ENCODE results near the gene CLCN5. TPM values are rescaled to one million over a fixed set of nuclear protein-coding genes. Genes with fewer than 3 reads are reported as not detected.

Gene CLCN5
- total and polyA plus RNA-seq, 2 experiments from 2014 or later, result 3.7 to 13.6 TPM

GRCh38 chrX:49925176-49925575, 2.8 kb downstream of the CLCN5 start:
- no peaks in the 10 kb centered on the region for H3F3A ChIP-seq (replicated peaks; ENCODE audit: low read depth)
- Mint-ChIP-seq H3K9me3 (no peaks in the 10 kb centered on the region), H3K27ac (no peak overlapping the region), H3K36me3 (ENCODE audit: low read depth) (peaks cover 2% of the 10 kb centered on the region; the same call in 1 of the 3 replicates), H3K4me3 (no peak overlapping the region), H3K4me1 (peaks cover 12% of the 10 kb centered on the region), H3K27me3 (ENCODE audit: insufficient read depth, low read depth, poor library complexity) (peaks cover under 1% of the 10 kb centered on the region)
- H3K79me2 ChIP-seq (replicated peaks; ENCODE audit: insufficient read depth), result no peaks in the 10 kb centered on the region
- no peaks in the 10 kb centered on the region for H3K9me2 ChIP-seq (ENCODE audit: insufficient read depth)
- no peak overlapping the region for H2AFZ ChIP-seq
- TF ChIP-seq EZH2phosphoT487 (IDR thresholded peaks at IDR 0.05; ENCODE audit: unreplicated experiment) (no peak), CTCF (conservative IDR thresholded peaks at IDR 0.05; ENCODE audit: low read depth in 2 of 2) (no peak), ZNF114 (CRISPR knock-in tag; IDR thresholded peaks at IDR 0.05) (no peak), EZH2 (IDR thresholded peaks at IDR 0.05; ENCODE audit: low read depth, unreplicated experiment) (no peak), JUNB (IDR thresholded peaks at IDR 0.05; ENCODE audit: unreplicated experiment) (no peak)
- no peaks in the 10 kb centered on the region; the same call in 1 of the 2 replicates for H3K4me1 ChIP-seq (ENCODE audit: insufficient read depth)
- no peak overlapping the region for H3K4me2 ChIP-seq
- ATAC-seq (no peak), DNase-seq (ENCODE audit: low spot score) (no peak)
- peaks cover 18% of the 10 kb centered on the region for H3K27me3 ChIP-seq (ENCODE audit: insufficient read depth)
- H3K27ac ChIP-seq (ENCODE audit: low read depth), result no peak overlapping the region
- H3K4me3 ChIP-seq, result no peak overlapping the region
- no peaks in the 10 kb centered on the region for H4K20me1 ChIP-seq (replicated peaks; ENCODE audit: insufficient read depth)
- no peaks in the 10 kb centered on the region for H3K36me3 ChIP-seq (ENCODE audit: insufficient read depth)

GRCh38 chrX:49930039-49930438, 7.6 kb downstream of the CLCN5 start:
- Mint-ChIP-seq H3K36me3 (ENCODE audit: low read depth) (no peaks in the 10 kb centered on the region; the same call in 2 of the 3 replicates), H3K4me1 (no peaks in the 10 kb centered on the region), H3K9me3 (no peaks in the 10 kb centered on the region), H3K4me3 (no peak overlapping the region), H3K27ac (no peak overlapping the region; the same call in 1 of the 2 replicates), H3K27me3 (ENCODE audit: insufficient read depth, low read depth, poor library complexity) (no peaks in the 10 kb centered on the region)
- Histone ChIP-seq H3K4me1 (ENCODE audit: insufficient read depth) (no peaks in the 10 kb centered on the region; the same call in 1 of the 2 replicates), H3K36me3 (ENCODE audit: insufficient read depth) (no peaks in the 10 kb centered on the region), H3K4me3 (no peak overlapping the region), H2AFZ (no peak overlapping the region), H3F3A (replicated peaks; ENCODE audit: low read depth) (no peaks in the 10 kb centered on the region), H3K9me2 (ENCODE audit: insufficient read depth) (no peaks in the 10 kb centered on the region), H3K27ac (ENCODE audit: low read depth) (no peak overlapping the region), H4K20me1 (replicated peaks; ENCODE audit: insufficient read depth) (no peaks in the 10 kb centered on the region), H3K4me2 (no peak overlapping the region), H3K79me2 (replicated peaks; ENCODE audit: insufficient read depth) (no peaks in the 10 kb centered on the region), H3K27me3 (ENCODE audit: insufficient read depth) (no peaks in the 10 kb centered on the region)
- ATAC-seq, result no peak
- no peak for DNase-seq (ENCODE audit: low spot score)
- TF ChIP-seq JUNB (IDR thresholded peaks at IDR 0.05; ENCODE audit: unreplicated experiment) (no peak), REST (IDR thresholded peaks at IDR 0.05; ENCODE audit: unreplicated experiment) (no peak), ZNF462 (CRISPR knock-in tag; IDR thresholded peaks at IDR 0.05) (no peak), EZH2phosphoT487 (IDR thresholded peaks at IDR 0.05; ENCODE audit: unreplicated experiment) (no peak), CREB1 (CRISPR knock-in tag; IDR thresholded peaks at IDR 0.05; ENCODE audit: low read depth) (no peak)
